ENCODE results near the gene ST6GAL1. TPM values are rescaled to one million over a fixed set of nuclear protein-coding genes. Genes with fewer than 3 reads are reported as not detected.

Gene ST6GAL1
- total RNA-seq, 1 donor, result 46.3 TPM

GRCh38 chr3:187072102-187072501, 141.8 kb downstream of the ST6GAL1 start:
- no peak for DNase-seq (ENCODE audit: low read depth in 2 of 3, low spot score in 2 of 3)

GRCh38 chr3:187072511-187072910, 142.2 kb downstream of the ST6GAL1 start:
- DNase-seq (ENCODE audit: low read depth in 2 of 3, low spot score in 2 of 3), result peak in 1 of 3 donors; percentile 40

- no peak for DNase-seq (ENCODE audit: low read depth in 2 of 3, low spot score in 2 of 3)
Observed at GRCh38 chr3:187073581-187074098, 143.3 kb downstream of the ST6GAL1 start.

- no peak for DNase-seq (ENCODE audit: low read depth in 2 of 3, low spot score in 2 of 3)
Observed at GRCh38 chr3:187074846-187075245, 144.5 kb downstream of the ST6GAL1 start.

GRCh38 chr3:187076297-187076696, 146.0 kb downstream of the ST6GAL1 start:
- no peak for DNase-seq (ENCODE audit: low read depth in 2 of 3, low spot score in 2 of 3)

- no peak for DNase-seq (ENCODE audit: low read depth in 2 of 3, low spot score in 2 of 3)
Observed at GRCh38 chr3:187077085-187077484, 146.8 kb downstream of the ST6GAL1 start.

- no peak for DNase-seq (ENCODE audit: low read depth in 2 of 3, low spot score in 2 of 3)
Observed at GRCh38 chr3:187077537-187077936, 147.2 kb downstream of the ST6GAL1 start.

- DNase-seq (ENCODE audit: low read depth in 2 of 3, low spot score in 2 of 3), result no peak
Observed at GRCh38 chr3:187079090-187080022, 149.0 kb downstream of the ST6GAL1 start.

- DNase-seq (ENCODE audit: low read depth in 2 of 3, low spot score in 2 of 3), result no peak
Observed at GRCh38 chr3:187080799-187081450, 150.6 kb downstream of the ST6GAL1 start.

GRCh38 chr3:187082758-187083375, 152.5 kb downstream of the ST6GAL1 start:
- DNase-seq (ENCODE audit: low read depth in 2 of 3, low spot score in 2 of 3), result peak in 1 of 3 donors; percentile 34

- no peak for DNase-seq (ENCODE audit: low read depth in 2 of 3, low spot score in 2 of 3)
Observed at GRCh38 chr3:187084126-187084525, 153.8 kb downstream of the ST6GAL1 start.

- no peak for DNase-seq (ENCODE audit: low read depth in 2 of 3, low spot score in 2 of 3)
Observed at GRCh38 chr3:187084580-187084979, 154.3 kb downstream of the ST6GAL1 start.

- no peak for DNase-seq (ENCODE audit: low read depth in 2 of 3, low spot score in 2 of 3)
Observed at GRCh38 chr3:187085021-187085666, 154.8 kb downstream of the ST6GAL1 start.

GRCh38 chr3:187085933-187086332, 155.6 kb downstream of the ST6GAL1 start:
- DNase-seq (ENCODE audit: low read depth in 2 of 3, low spot score in 2 of 3), result no peak

GRCh38 chr3:187086831-187087230, 156.5 kb downstream of the ST6GAL1 start:
- DNase-seq (ENCODE audit: low read depth in 2 of 3, low spot score in 2 of 3), result no peak

GRCh38 chr3:187088701-187089100, 158.4 kb downstream of the ST6GAL1 start:
- no peak for DNase-seq (ENCODE audit: low read depth in 2 of 3, low spot score in 2 of 3)

GRCh38 chr3:187093320-187093719, 163.0 kb downstream of the ST6GAL1 start:
- no peak for DNase-seq (ENCODE audit: low read depth in 2 of 3, low spot score in 2 of 3)

GRCh38 chr3:187098923-187099512, 168.7 kb downstream of the ST6GAL1 start:
- DNase-seq (ENCODE audit: low read depth in 2 of 3, low spot score in 2 of 3), result no peak

GRCh38 chr3:187101184-187102072, 171.1 kb downstream of the ST6GAL1 start:
- DNase-seq (ENCODE audit: low read depth in 2 of 3, low spot score in 2 of 3), result peak; percentile 14 to 90 (median 65)
